SK-N-SH (cell line): ENCODE results near the gene CCDC88C. TPM values are rescaled to one million over a fixed set of nuclear protein-coding genes. Genes with fewer than 3 reads are reported as not detected.

Experiments used
- CTCF ChIA-PET: fragments of 300-600, 350-600 bp; formaldehyde crosslinking; extraction: SDS; loops from one replicate; lab custom pipeline; 2021; lab: Yijun Ruan, JAX
- POLR2A ChIA-PET: fragments of 350-600 bp; sonication (Branson Sonifier 250); formaldehyde crosslinking; extraction: SDS; loops from one replicate; lab custom pipeline; 2020; ENCODE audit warnings: antibody characterized with exemption, inconsistent platforms; lab: Yijun Ruan, JAX
- DNase-seq: peaks from one replicate; pipeline ENCODE4 v3.0.0; 2012
- H2AFZ ChIP-seq: fragments of 200-600 bp; sonication (generic); 2 replicates; pipeline ENCODE4 v1.8.1; 2016; ENCODE audit warnings: antibody characterized with exemption, mild to moderate bottlenecking, low read depth
- H3F3A ChIP-seq: fragments of 200-600 bp; sonication (generic); replicated peaks from 2 replicates; pipeline ENCODE3; 2016; ENCODE audit warnings: antibody characterized with exemption, mild to moderate bottlenecking; ENCODE audit not compliant: insufficient read depth
- H3K27ac ChIP-seq, 2 experiments: fragments of 200-500 bp in 1 of 2; fragments of 200-600 bp in 1 of 2; sonication (Bioruptor generic) in 1 of 2; sonication (generic), shearing (Covaris generic) in 1 of 2; 2 replicates each; pipeline versions ENCODE4 v1.5.1 to v1.6.1; 2014 to 2016; ENCODE audit warnings: low read depth in 2 of 2, inconsistent platforms in 1 of 2, low read length in 1 of 2, mild to moderate bottlenecking in 1 of 2, mixed read lengths in 1 of 2
- H3K27me3 ChIP-seq: fragments of 200-600 bp; sonication (generic), shearing (Covaris generic); 2 replicates; pipeline ENCODE4 v1.6.1; 2016; ENCODE audit warnings: mixed run types; ENCODE audit not compliant: insufficient read depth
- H3K36me3 ChIP-seq, 2 experiments: fragments of 200-500 bp in 1 of 2; fragments of 200-600 bp in 1 of 2; sonication (Bioruptor generic) in 1 of 2; sonication (generic) in 1 of 2; replicated peaks in 1 of 2; 2 replicates each; pipeline versions ENCODE3 to v1.5.1; 2014 to 2016; ENCODE audit warnings: low read length in 1 of 2, mild to moderate bottlenecking in 1 of 2; ENCODE audit not compliant: insufficient read depth in 2 of 2, control insufficient read depth in 1 of 2
- H3K4me1 ChIP-seq, 2 experiments: fragments of 200-500 bp in 1 of 2; fragments of 200-600 bp in 1 of 2; sonication (Bioruptor generic) in 1 of 2; sonication (generic), shearing (Covaris generic) in 1 of 2; 2 replicates each; pipeline versions ENCODE4 v1.5.1 to v1.6.1; 2014 to 2016; ENCODE audit warnings: low read depth in 1 of 2, low read length in 1 of 2, mixed run types in 1 of 2; ENCODE audit not compliant: insufficient read depth in 2 of 2, control insufficient read depth in 1 of 2
- H3K4me2 ChIP-seq: fragments of 200-600 bp; sonication (generic), shearing (Covaris generic); 2 replicates; pipeline ENCODE4 v1.6.1; 2017; ENCODE audit warnings: mixed run types
- H3K4me3 ChIP-seq, 2 experiments: fragments of 200-500 bp in 1 of 2; fragments of 200-600 bp in 1 of 2; sonication (Bioruptor generic) in 1 of 2; sonication (generic), shearing (Covaris generic) in 1 of 2; 2 replicates each; pipeline versions ENCODE4 v1.5.1 to v1.8.1; 2014 to 2016; ENCODE audit warnings: low read depth in 2 of 2, inconsistent platforms in 1 of 2, low read length in 1 of 2, mild to moderate bottlenecking in 1 of 2, mixed read lengths in 1 of 2, moderate library complexity in 1 of 2
- H3K79me2 ChIP-seq: fragments of 200-600 bp; sonication (generic); 2 replicates; pipeline ENCODE4 v1.8.1; 2017; ENCODE audit warnings: mild to moderate bottlenecking; ENCODE audit not compliant: insufficient read depth
- H3K9ac ChIP-seq: fragments of 200-600 bp; sonication (generic); 2 replicates; pipeline ENCODE4 v1.6.1; 2017; ENCODE audit warnings: mixed run types
- H3K9me2 ChIP-seq: fragments of 200-600 bp; sonication (generic); 2 replicates; pipeline ENCODE4 v1.6.1; 2017; ENCODE audit warnings: mixed run types
- H3K9me3 ChIP-seq: fragments of 200-600 bp; sonication (generic); 2 replicates; pipeline ENCODE4 v1.6.1; 2017; ENCODE audit warnings: mixed run types, mild to moderate bottlenecking, moderate library complexity
- H4K20me1 ChIP-seq: fragments of 200-600 bp; sonication (generic); 2 replicates; pipeline ENCODE4 v1.6.1; 2017; ENCODE audit warnings: mild to moderate bottlenecking, mixed run types; ENCODE audit not compliant: insufficient read depth
- CHD2 ChIP-seq: fragments of 150-350 bp; IDR thresholded peaks from 2 replicates; pipeline ENCODE4 v1.6.1; 2018; ENCODE audit warnings: low read length; ENCODE audit not compliant: partially characterized antibody
- EP300 ChIP-seq, 2 experiments: IDR thresholded peaks; 2 replicates each; pipeline versions ENCODE4 v1.4.0 to v1.6.1; 2012; ENCODE audit warnings: borderline replicate concordance in 1 of 2, low read depth in 1 of 2, low read length in 1 of 2
- FOXM1 ChIP-seq: IDR thresholded peaks from 2 replicates; pipeline ENCODE4 v1.4.0; 2012; ENCODE audit warnings: low read depth, mild to moderate bottlenecking
- IRF3 ChIP-seq: fragments of 150-350 bp; IDR thresholded peaks from 2 replicates; pipeline ENCODE4 v1.6.1; 2016; ENCODE audit warnings: mild to moderate bottlenecking, low read depth, low read length
- MEF2A ChIP-seq: IDR thresholded peaks from 2 replicates; pipeline ENCODE4 v1.4.0; 2012; ENCODE audit warnings: low read depth, borderline replicate concordance
- MXI1 ChIP-seq: IDR thresholded peaks from 2 replicates; pipeline ENCODE4 v1.6.1; 2012; ENCODE audit warnings: mild to moderate bottlenecking, low read depth, low read length, improper control_type of control experiment
- NFIC ChIP-seq: IDR thresholded peaks from 2 replicates; pipeline ENCODE4 v1.4.0; 2012; ENCODE audit warnings: borderline replicate concordance
- NRF1 ChIP-seq: IDR thresholded peaks from 2 replicates; pipeline ENCODE4 v1.6.1; 2012; ENCODE audit warnings: low read depth, mild to moderate bottlenecking, low read length
- RXRA ChIP-seq: IDR thresholded peaks from 2 replicates; pipeline ENCODE4 v1.4.0; 2012; ENCODE audit warnings: low read depth, mild to moderate bottlenecking, borderline replicate concordance
- SIN3A ChIP-seq: IDR thresholded peaks from 2 replicates; pipeline ENCODE4 v1.6.1; 2012; ENCODE audit warnings: low read depth, mild to moderate bottlenecking, low read length, moderate library complexity, borderline replicate concordance
- TAF1 ChIP-seq: IDR thresholded peaks from 2 replicates; pipeline ENCODE4 v1.6.1; 2012; ENCODE audit warnings: low read depth, mild to moderate bottlenecking, low read length, moderate library complexity, borderline replicate concordance
- USF1 ChIP-seq: IDR thresholded peaks from 2 replicates; pipeline ENCODE4 v1.4.0; 2012; ENCODE audit warnings: low read depth, borderline replicate concordance
- WGBS: methylation state at CpG from one replicate; pipeline ENCODE4 v1.1.6; 2017; ENCODE audit warnings: low lambda C conversion rate; 5-methylcytosine and 5-hydroxymethylcytosine counted together
- polyA plus RNA-seq, 3 experiments: library from polyadenylated mRNA; depleted of rRNA; stranded (reverse); fragments of >200 nt; gene quantifications; 2 replicates each; pipeline ENCODE4 v1.2.3, GENCODE V29; 2012
- TF ChIP-seq, protein P1 (sequence below): fragments of 150-350 bp; IDR thresholded peaks from 2 replicates; pipeline ENCODE4 v1.6.1; 2017; ENCODE audit warnings: antibody characterized with exemption, low read length, low read depth, borderline replicate concordance
- TF ChIP-seq, protein P2 (sequence below): IDR thresholded peaks from 2 replicates; pipeline ENCODE4; 2012
- TF ChIP-seq, protein P3 (sequence below): IDR thresholded peaks from 2 replicates; pipeline ENCODE4 v1.4.0; 2012; ENCODE audit warnings: low read depth, borderline replicate concordance

Gene CCDC88C
- polyA plus RNA-seq, 1 of the 3 experiments (the other 2 are of a cell fraction), result 0.39 TPM

DNA sequence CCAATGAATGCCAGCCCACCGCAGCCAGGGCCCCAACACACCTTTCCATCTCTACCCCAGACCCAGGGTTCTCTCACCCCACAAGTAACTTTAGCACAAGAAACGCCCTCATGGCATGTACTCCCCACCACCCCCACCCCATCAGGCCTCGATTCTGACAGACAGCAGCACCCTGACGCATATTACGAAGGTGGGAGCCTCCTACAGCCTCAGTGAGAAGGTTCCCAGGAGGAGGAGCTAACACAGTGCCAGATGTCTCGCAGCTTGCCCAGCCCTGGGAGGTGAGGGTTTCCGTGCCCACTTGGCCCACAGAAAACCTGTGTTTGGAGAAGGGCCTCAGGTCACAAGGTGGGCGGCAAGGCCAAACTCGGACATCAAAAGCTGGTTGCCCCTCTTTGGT, 32.4 kb downstream of the CCDC88C start:
- Histone ChIP-seq H3K4me3 (no peak overlapping the region), H3K36me3 (no peaks in the 10 kb centered on the region), H3K79me2 (no peaks in the 10 kb centered on the region), H3K9me3 (no peaks in the 10 kb centered on the region), H3K4me2 (no peak overlapping the region), H3K9ac (no peak overlapping the region), H2AFZ (no peak overlapping the region), H3K27me3 (0 out of 2 replicates have a peak, but pooled peaks cover 8% of the 10 kb centered on the region), H4K20me1 (no peaks in the 10 kb centered on the region), H3F3A (no peaks in the 10 kb centered on the region), H3K9me2 (no peaks in the 10 kb centered on the region), H3K4me1 (peaks cover 2 to 19% of the 10 kb centered on the region in 2 experiments; a peak in 2 of 4 replicates), H3K27ac (no peak overlapping the region)
- ChIA-PET POLR2A (no interaction called here), CTCF (interaction anchor here (1.2 kb wide), 1 partner anchor 10 kb away, joined by 3 read pairs; no protein-coding TSS in a partner anchor)
- DNase-seq, result no peak
- TF ChIP-seq, protein P1, sequence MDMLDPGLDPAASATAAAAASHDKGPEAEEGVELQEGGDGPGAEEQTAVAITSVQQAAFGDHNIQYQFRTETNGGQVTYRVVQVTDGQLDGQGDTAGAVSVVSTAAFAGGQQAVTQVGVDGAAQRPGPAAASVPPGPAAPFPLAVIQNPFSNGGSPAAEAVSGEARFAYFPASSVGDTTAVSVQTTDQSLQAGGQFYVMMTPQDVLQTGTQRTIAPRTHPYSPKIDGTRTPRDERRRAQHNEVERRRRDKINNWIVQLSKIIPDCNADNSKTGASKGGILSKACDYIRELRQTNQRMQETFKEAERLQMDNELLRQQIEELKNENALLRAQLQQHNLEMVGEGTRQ, result no peak
- TF ChIP-seq FOXM1 (no peak), TAF1 (no peak), IRF3 (no peak), MEF2A (no peak), RXRA (no peak), MXI1 (no peak), USF1 (no peak), NRF1 (no peak), NFIC (no peak)
- TF ChIP-seq, protein P2, sequence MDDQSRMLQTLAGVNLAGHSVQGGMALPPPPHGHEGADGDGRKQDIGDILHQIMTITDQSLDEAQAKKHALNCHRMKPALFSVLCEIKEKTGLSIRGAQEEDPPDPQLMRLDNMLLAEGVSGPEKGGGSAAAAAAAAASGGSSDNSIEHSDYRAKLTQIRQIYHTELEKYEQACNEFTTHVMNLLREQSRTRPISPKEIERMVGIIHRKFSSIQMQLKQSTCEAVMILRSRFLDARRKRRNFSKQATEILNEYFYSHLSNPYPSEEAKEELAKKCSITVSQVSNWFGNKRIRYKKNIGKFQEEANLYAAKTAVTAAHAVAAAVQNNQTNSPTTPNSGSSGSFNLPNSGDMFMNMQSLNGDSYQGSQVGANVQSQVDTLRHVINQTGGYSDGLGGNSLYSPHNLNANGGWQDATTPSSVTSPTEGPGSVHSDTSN, result no peak
- WGBS, result 70% methylated on average over 8 of the region's 9 CpGs

- Histone ChIP-seq H2AFZ (no peak overlapping the region), H3K36me3 (no peaks in the 10 kb centered on the region), H3K9ac (no peak overlapping the region), H3K27me3 (0 out of 2 replicates have a peak, but pooled peaks cover 3% of the 10 kb centered on the region), H3K79me2 (no peaks in the 10 kb centered on the region), H3K4me3 (no peak overlapping the region), H3K4me1 (peaks cover 5 to 37% of the 10 kb centered on the region in 2 experiments; a peak in 3 of 4 replicates), H3K27ac (no peak overlapping the region), H3F3A (no peaks in the 10 kb centered on the region), H3K9me2 (no peaks in the 10 kb centered on the region), H3K9me3 (no peaks in the 10 kb centered on the region), H4K20me1 (no peaks in the 10 kb centered on the region), H3K4me2 (no peak overlapping the region)
- DNase-seq, result no peak
- CTCF ChIA-PET, result no interaction called here
- POLR2A ChIA-PET, result no interaction called here
- TF ChIP-seq SIN3A (no peak), MXI1 (no peak), CHD2 (no peak), USF1 (no peak), TAF1 (no peak), EP300 (IDR thresholded peaks at IDR 0.05; ENCODE audit: borderline replicate concordance in 1 of 2, low read depth in 1 of 2, low read length in 1 of 2) (no peak)
- TF ChIP-seq, protein P3, sequence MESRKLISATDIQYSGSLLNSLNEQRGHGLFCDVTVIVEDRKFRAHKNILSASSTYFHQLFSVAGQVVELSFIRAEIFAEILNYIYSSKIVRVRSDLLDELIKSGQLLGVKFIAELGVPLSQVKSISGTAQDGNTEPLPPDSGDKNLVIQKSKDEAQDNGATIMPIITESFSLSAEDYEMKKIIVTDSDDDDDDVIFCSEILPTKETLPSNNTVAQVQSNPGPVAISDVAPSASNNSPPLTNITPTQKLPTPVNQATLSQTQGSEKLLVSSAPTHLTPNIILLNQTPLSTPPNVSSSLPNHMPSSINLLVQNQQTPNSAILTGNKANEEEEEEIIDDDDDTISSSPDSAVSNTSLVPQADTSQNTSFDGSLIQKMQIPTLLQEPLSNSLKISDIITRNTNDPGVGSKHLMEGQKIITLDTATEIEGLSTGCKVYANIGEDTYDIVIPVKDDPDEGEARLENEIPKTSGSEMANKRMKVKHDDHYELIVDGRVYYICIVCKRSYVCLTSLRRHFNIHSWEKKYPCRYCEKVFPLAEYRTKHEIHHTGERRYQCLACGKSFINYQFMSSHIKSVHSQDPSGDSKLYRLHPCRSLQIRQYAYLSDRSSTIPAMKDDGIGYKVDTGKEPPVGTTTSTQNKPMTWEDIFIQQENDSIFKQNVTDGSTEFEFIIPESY, result no peak
- WGBS, result 67% methylated on average over 6 of the region's 7 CpGs
Measured at GRCh38 chr14:91383439-91383838, 34.2 kb downstream of the CCDC88C start.
